Occipital lobe (tissue), 2 donors: ENCODE results near the gene GNG7. TPM values are rescaled to one million over a fixed set of nuclear protein-coding genes. Genes with fewer than 3 reads are reported as not detected.
A peak's percentile ranks its signal among the peaks of the same experiment; 100 is the strongest.
"Not testable (repeated sequence)": the region's sequence is repeated elsewhere in the genome, so short reads cannot be mapped to it uniquely, and the experiment has no call there.

Experiments
- DNase-seq: peaks from one replicate; lab custom pipeline; 2025; lab: John Stamatoyannopoulos, UW
- total RNA-seq: library from RNA; depleted of rRNA; stranded (reverse); fragments of >200 nt; gene quantifications from one replicate; pipeline ENCODE4 v1.2.3, GENCODE V29; 2014

GNG7 gene
- total RNA-seq, 1 donor from 2014 or later, result 4.2 TPM

GRCh38 chr19:2714102-2714501 is 11.6 kb upstream of the GNG7 start:
- not testable (repeated sequence) for DNase-seq

GRCh38 chr19:2713170-2713569 is 10.7 kb upstream of the GNG7 start:
- DNase-seq, result not testable (repeated sequence)

GRCh38 chr19:2711875-2712205 is 9.3 kb upstream of the GNG7 start:
- no peak for DNase-seq

- DNase-seq, result no peak
Measured at GRCh38 chr19:2711172-2711874, 8.8 kb upstream of the GNG7 start.

- no peak for DNase-seq
Measured at GRCh38 chr19:2706251-2706650, 3.8 kb upstream of the GNG7 start.

- no peak for DNase-seq
Measured at GRCh38 chr19:2703691-2704216, 1.3 kb upstream of the GNG7 start.

GRCh38 chr19:2703077-2703437 is 563 bp upstream of the GNG7 start:
- DNase-seq, result no peak

GRCh38 chr19:2701361-2702169 is 929 bp downstream of the GNG7 start:
- DNase-seq, result no peak

GRCh38 chr19:2700660-2701360 is 1.7 kb downstream of the GNG7 start:
- DNase-seq, result no peak

GRCh38 chr19:2699413-2700140 is 2.9 kb downstream of the GNG7 start:
- DNase-seq, result no peak

- no peak for DNase-seq
Measured at GRCh38 chr19:2694196-2694595, 8.3 kb downstream of the GNG7 start.

- no peak for DNase-seq
Measured at GRCh38 chr19:2693492-2694160, 8.9 kb downstream of the GNG7 start.

- DNase-seq, result peak; percentile 66
Measured at GRCh38 chr19:2691951-2692350, 10.5 kb downstream of the GNG7 start.

- DNase-seq, result no peak
Measured at GRCh38 chr19:2690856-2691255, 11.6 kb downstream of the GNG7 start.

GRCh38 chr19:2686360-2686759 is 16.1 kb downstream of the GNG7 start:
- no peak for DNase-seq

- DNase-seq, result no peak
Measured at GRCh38 chr19:2685204-2685704, 17.2 kb downstream of the GNG7 start.

GRCh38 chr19:2683430-2684003 is 19.0 kb downstream of the GNG7 start:
- no peak for DNase-seq

- no peak for DNase-seq
Measured at GRCh38 chr19:2680808-2681207, 21.7 kb downstream of the GNG7 start.

- DNase-seq, result no peak
Measured at GRCh38 chr19:2679439-2679838, 23.1 kb downstream of the GNG7 start.

- DNase-seq, result not testable (repeated sequence)
Measured at GRCh38 chr19:2678948-2679347, 23.5 kb downstream of the GNG7 start.
